ENCODE results near the gene A2M. TPM values are rescaled to one million over a fixed set of nuclear protein-coding genes. Genes with fewer than 3 reads are reported as not detected.

A2M gene
- total and polyA plus RNA-seq, 2 experiments from 2014 or later: 0.92 TPM; not detected in 1

GRCh38 chr12:9081667-9082427, 33.9 kb downstream of the A2M start:
- H3K36me3 ChIP-seq (ENCODE audit: insufficient read depth): peaks cover 8% of the 10 kb centered on the region; the same call in 1 of the 2 replicates
- no peak overlapping the region for H3K27ac ChIP-seq (ENCODE audit: low read depth)
- Mint-ChIP-seq H3K4me3 (no peak overlapping the region), H3K36me3 (ENCODE audit: low read depth) (peaks cover 12% of the 10 kb centered on the region; the same call in 2 of the 3 replicates), H3K27ac (no peak overlapping the region), H3K4me1 (no peaks in the 10 kb centered on the region), H3K27me3 (ENCODE audit: insufficient read depth, low read depth, poor library complexity) (no peaks in the 10 kb centered on the region), H3K9me3 (peaks cover 27% of the 10 kb centered on the region)
- H3F3A ChIP-seq (replicated peaks; ENCODE audit: low read depth): no peaks in the 10 kb centered on the region
- H3K9me2 ChIP-seq (ENCODE audit: insufficient read depth): peaks cover 6% of the 10 kb centered on the region; the same call in 1 of the 2 replicates
- no peaks in the 10 kb centered on the region for H3K27me3 ChIP-seq (ENCODE audit: insufficient read depth)
- DNase-seq (ENCODE audit: low spot score): no peak
- no peaks in the 10 kb centered on the region for H3K4me1 ChIP-seq (ENCODE audit: insufficient read depth)
- no peaks in the 10 kb centered on the region for H4K20me1 ChIP-seq (replicated peaks; ENCODE audit: insufficient read depth)
- ATAC-seq: no peak
- H2AFZ ChIP-seq: no peak overlapping the region
- no peak overlapping the region for H3K4me3 ChIP-seq
- no peak overlapping the region for H3K4me2 ChIP-seq
- no peaks in the 10 kb centered on the region for H3K79me2 ChIP-seq (replicated peaks; ENCODE audit: insufficient read depth)
- TF ChIP-seq EZH2phosphoT487 (IDR thresholded peaks at IDR 0.05; ENCODE audit: unreplicated experiment): no peak
- TF ChIP-seq EZH2 (IDR thresholded peaks at IDR 0.05; ENCODE audit: low read depth, unreplicated experiment): no peak
- TF ChIP-seq ZNF114 (CRISPR knock-in tag; IDR thresholded peaks at IDR 0.05): no peak
- no peak for TF ChIP-seq CTCF (conservative IDR thresholded peaks at IDR 0.05; ENCODE audit: low read depth in 2 of 2)
- TF ChIP-seq ETS1 (IDR thresholded peaks at IDR 0.05): no peak
- no peak for TF ChIP-seq STAT1 (IDR thresholded peaks at IDR 0.05; ENCODE audit: unreplicated experiment)
- TF ChIP-seq REST (IDR thresholded peaks at IDR 0.05; ENCODE audit: unreplicated experiment): no peak
- TF ChIP-seq JUNB (IDR thresholded peaks at IDR 0.05; ENCODE audit: unreplicated experiment): no peak
- TF ChIP-seq POLR2AphosphoS5 (IDR thresholded peaks at IDR 0.05; ENCODE audit: low read depth): no peak
- TF ChIP-seq ZNF462 (CRISPR knock-in tag; IDR thresholded peaks at IDR 0.05): no peak
- TF ChIP-seq ZNF331 (CRISPR knock-in tag; IDR thresholded peaks at IDR 0.05; ENCODE audit: low read depth): no peak
- no peak for TF ChIP-seq CREB1 (CRISPR knock-in tag; IDR thresholded peaks at IDR 0.05; ENCODE audit: low read depth)
- TF ChIP-seq NANOG (IDR thresholded peaks at IDR 0.05; ENCODE audit: borderline replicate concordance): no peak

Data from GM23338 (cell line).